GM21381 (cell line): Measurements from ENCODE around the gene ARL6IP5.
A peak's percentile ranks its signal among the peaks of the same experiment; 100 is the strongest.

ENCODE experiments used
- ATAC-seq: cut with Tn5 transposase; IDR thresholded peaks from one replicate; pipeline ENCODE4 v1.9.1; 2021; ENCODE audit warnings: mild to moderate bottlenecking, moderate library complexity; ENCODE audit not compliant: unreplicated experiment

Gene ARL6IP5

GRCh38 chr3:69085833-69086722 lies 1.3 kb downstream of the ARL6IP5 start:
- ATAC-seq: no peak

GRCh38 chr3:69087030-69087791 lies 2.5 kb downstream of the ARL6IP5 start:
- no peak for ATAC-seq

- peak; percentile 22 for ATAC-seq
These were observed 3.3 kb downstream of the ARL6IP5 start for GRCh38 chr3:69088063-69088462.

- no peak for ATAC-seq
These were observed 5.3 kb downstream of the ARL6IP5 start for GRCh38 chr3:69090021-69090420.

- peak; percentile 2 for ATAC-seq
These were observed 6.8 kb downstream of the ARL6IP5 start for GRCh38 chr3:69091389-69092029.

GRCh38 chr3:69092030-69092516 lies 7.3 kb downstream of the ARL6IP5 start:
- ATAC-seq: peak; percentile 68

GRCh38 chr3:69094467-69095205 lies 9.9 kb downstream of the ARL6IP5 start:
- ATAC-seq: no peak

GRCh38 chr3:69095636-69096035 lies 10.9 kb downstream of the ARL6IP5 start:
- ATAC-seq: no peak

- ATAC-seq: no peak
These were observed 11.6 kb downstream of the ARL6IP5 start for GRCh38 chr3:69096299-69096698.

- ATAC-seq: no peak
These were observed 12.8 kb downstream of the ARL6IP5 start for GRCh38 chr3:69097407-69098086.

GRCh38 chr3:69099576-69099975 lies 14.8 kb downstream of the ARL6IP5 start:
- ATAC-seq: no peak

- no peak for ATAC-seq
These were observed 17.6 kb downstream of the ARL6IP5 start for GRCh38 chr3:69102384-69102783.

- ATAC-seq: no peak
These were observed 18.4 kb downstream of the ARL6IP5 start for GRCh38 chr3:69103123-69103522.

GRCh38 chr3:69104586-69104985 lies 19.8 kb downstream of the ARL6IP5 start:
- ATAC-seq: no peak

GRCh38 chr3:69105320-69105719 lies 20.6 kb downstream of the ARL6IP5 start:
- no peak for ATAC-seq

- ATAC-seq: no peak
These were observed 23.1 kb downstream of the ARL6IP5 start for GRCh38 chr3:69107841-69108240.

GRCh38 chr3:69108811-69109210 lies 24.1 kb downstream of the ARL6IP5 start:
- no peak for ATAC-seq

GRCh38 chr3:69110941-69111546 lies 26.3 kb downstream of the ARL6IP5 start:
- ATAC-seq: no peak

GRCh38 chr3:69113536-69113935 lies 28.8 kb downstream of the ARL6IP5 start:
- no peak for ATAC-seq

- no peak for ATAC-seq
These were observed 31.0 kb downstream of the ARL6IP5 start for GRCh38 chr3:69115731-69116130.
